HepG2 (cell line): Measurements from ENCODE around the gene PRR36. TPM values are rescaled to one million over a fixed set of nuclear protein-coding genes. Genes with fewer than 3 reads are reported as not detected.
A peak's percentile ranks its signal among the peaks of the same experiment; 100 is the strongest.

Source experiments
- ASH2L ChIP-seq: fragments of 300-600, 200-600 bp; sonication (generic); IDR thresholded peaks from 2 replicates; pipeline ENCODE4 v1.7.0; 2017; ENCODE audit warnings: low read depth, mild to moderate bottlenecking, moderate library complexity, mixed read lengths, low read length; ENCODE audit not compliant: insufficient read length
- FOXP4 ChIP-seq: sonication (generic); formaldehyde crosslinking; IDR thresholded peaks from 2 replicates; pipeline ENCODE4 v1.4.0; 2020; ENCODE audit warnings: missing genetic modification reagents
- GPN1 ChIP-seq: sonication (generic); formaldehyde crosslinking; IDR thresholded peaks from 2 replicates; pipeline ENCODE4 v1.5.1; 2020; ENCODE audit warnings: missing genetic modification reagents, borderline replicate concordance
- HNF1B ChIP-seq: sonication (generic); formaldehyde crosslinking; IDR thresholded peaks from 2 replicates; pipeline ENCODE4 v1.5.1; 2020; ENCODE audit warnings: mild to moderate bottlenecking, moderate library complexity, missing genetic modification reagents
- HOXA7 ChIP-seq: sonication (generic); formaldehyde crosslinking; IDR thresholded peaks from 2 replicates; pipeline ENCODE4 v1.8.1; 2022; ENCODE audit warnings: mild to moderate bottlenecking, missing genetic modification reagents, moderate library complexity
- IKZF5 ChIP-seq: IDR thresholded peaks from 2 replicates; pipeline ENCODE4 v1.6.1; 2018; ENCODE audit warnings: missing genetic modification reagents, mild to moderate bottlenecking, missing compliant biosample characterization
- MIER3 ChIP-seq: IDR thresholded peaks from 2 replicates; pipeline ENCODE4 v1.6.1; 2016; ENCODE audit warnings: missing compliant biosample characterization, borderline replicate concordance
- POGK ChIP-seq: sonication (generic); formaldehyde crosslinking; conservative IDR thresholded peaks from 2 replicates; pipeline ENCODE4 v1.8.0; 2022; ENCODE audit warnings: mild to moderate bottlenecking, moderate library complexity, missing genetic modification reagents
- STAT6 ChIP-seq: sonication (generic); formaldehyde crosslinking; IDR thresholded peaks from 2 replicates; pipeline ENCODE4 v1.4.0; 2020; ENCODE audit warnings: missing genetic modification reagents, mild to moderate bottlenecking, borderline replicate concordance
- ZNF44 ChIP-seq: sonication (generic); formaldehyde crosslinking; IDR thresholded peaks from 2 replicates; pipeline ENCODE4 v1.5.1; 2020; ENCODE audit warnings: mild to moderate bottlenecking, missing genetic modification reagents
- ZNF574 ChIP-seq: sonication (generic); formaldehyde crosslinking; IDR thresholded peaks from 2 replicates; pipeline ENCODE4 v1.4.0; 2020; ENCODE audit warnings: missing genetic modification reagents
- ZNF589 ChIP-seq: sonication (generic); formaldehyde crosslinking; conservative IDR thresholded peaks from 2 replicates; pipeline ENCODE4 v1.8.0; 2022; ENCODE audit warnings: mild to moderate bottlenecking, moderate library complexity, missing genetic modification reagents
- ZNF629 ChIP-seq: sonication (generic); formaldehyde crosslinking; conservative IDR thresholded peaks from 2 replicates; pipeline ENCODE4 v1.5.0; 2020; ENCODE audit warnings: missing genetic modification reagents
- ZNF800 ChIP-seq: sonication (generic); formaldehyde crosslinking; IDR thresholded peaks from 2 replicates; pipeline ENCODE4 v1.4.0; 2020; ENCODE audit warnings: missing genetic modification reagents
- polyA plus RNA-seq, 8 experiments: library from polyadenylated mRNA; depleted of rRNA in 3 of 8; stranded (reverse) in 7 of 8; unstranded in 1 of 8; fragments of >200 nt; fragmentation: Illumina TruSeq in 4 of 8; extraction: Trizol in 4 of 8; gene quantifications; 2 replicates each; pipeline versions ENCODE4 v1.2.1 to v1.2.3, GENCODE V29; 2011 to 2016; ENCODE audit warnings: low read depth in 4 of 8, missing spikeins in 1 of 8, mixed read lengths in 1 of 8; ENCODE audit not compliant: insufficient read depth in 1 of 8
- total RNA-seq, 5 experiments: library from RNA; depleted of rRNA; stranded (reverse); fragments of >200 nt; fragmentation: Illumina TruSeq; extraction: Trizol; gene quantifications; 2 replicates each; pipeline ENCODE4 v1.2.3, GENCODE V29; 2016; ENCODE audit warnings: low read depth in 1 of 5

PRR36 gene
- total and polyA plus RNA-seq, 2 of the 13 experiments (the other 11 are each of a cell fraction or from before 2014, with no cell fraction given): 0.07 to 0.17 TPM

GRCh38 chr19:7897292-7897691 is 23.1 kb upstream of the PRR36 start (continued):
- TF ChIP-seq ASH2L (peak; percentile 16), ZNF574 (peak; percentile 54), IKZF5 (CRISPR knock-in tag) (peak; percentile 47; the same call in 1 of the 2 replicates), ZNF44 (CRISPR knock-in tag) (no peak), GPN1 (CRISPR knock-in tag) (no peak), ZNF629 (CRISPR knock-in tag) (peak; percentile 71), HOXA7 (CRISPR knock-in tag) (no peak), ZNF800 (0 out of 2 replicates have a peak, but pooled peaks have one; percentile 36), STAT6 (CRISPR knock-in tag) (0 out of 2 replicates have a peak, but pooled peaks have one; percentile 49), MIER3 (peak; percentile 57; the same call in 1 of the 2 replicates), ZNF589 (CRISPR knock-in tag) (no peak), FOXP4 (CRISPR knock-in tag) (peak; percentile 59; the same call in 1 of the 2 replicates), POGK (CRISPR knock-in tag) (peak; percentile 52; the same call in 1 of the 2 replicates), HNF1B (CRISPR knock-in tag) (peak; percentile 55; the same call in 1 of the 2 replicates)
